GM19324 (cell line): ENCODE results near the gene PAQR7.
A peak's percentile ranks its signal among the peaks of the same experiment; 100 is the strongest.

ENCODE experiments used
- ATAC-seq: cut with Tn5 transposase; IDR thresholded peaks from one replicate; pipeline ENCODE4 v1.9.1; 2021; ENCODE audit warnings: mild to moderate bottlenecking, moderate library complexity; ENCODE audit not compliant: unreplicated experiment, low FRiP score

PAQR7 gene

GRCh38 chr1:25904943-25905679, 29.6 kb upstream of the PAQR7 start:
- peak; percentile 84 for ATAC-seq

GRCh38 chr1:25903986-25904385, 28.5 kb upstream of the PAQR7 start:
- ATAC-seq: no peak

- ATAC-seq: no peak
Measured at GRCh38 chr1:25902462-25902861, 27.0 kb upstream of the PAQR7 start.

- no peak for ATAC-seq
Measured at GRCh38 chr1:25900219-25900618, 24.7 kb upstream of the PAQR7 start.

- no peak for ATAC-seq
Measured at GRCh38 chr1:25899792-25900191, 24.3 kb upstream of the PAQR7 start.

- ATAC-seq: no peak
Measured at GRCh38 chr1:25898223-25899015, 22.9 kb upstream of the PAQR7 start.

GRCh38 chr1:25897754-25898153, 22.2 kb upstream of the PAQR7 start:
- ATAC-seq: no peak

DNA sequence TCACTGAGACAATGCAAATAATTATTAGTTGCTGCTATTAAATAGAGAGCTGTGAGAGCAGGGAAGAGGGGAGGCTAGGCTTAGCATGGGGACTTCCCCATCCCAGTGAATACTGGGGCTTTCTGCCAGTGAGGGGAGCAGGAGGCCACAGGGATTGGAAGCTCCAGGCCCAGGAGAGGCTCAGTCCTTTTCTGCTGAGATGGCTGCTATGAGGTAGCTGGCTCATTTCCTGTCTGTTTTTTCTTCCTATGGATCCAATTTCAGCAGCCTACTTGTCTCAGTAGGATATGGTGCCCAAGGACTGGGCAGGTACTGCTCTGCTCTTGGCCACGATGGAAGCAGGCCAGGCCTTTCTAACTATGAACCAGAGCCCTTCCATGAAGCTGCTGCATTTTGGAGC, 20.8 kb upstream of the PAQR7 start:
- no peak for ATAC-seq

GRCh38 chr1:25895365-25895990, 20.0 kb upstream of the PAQR7 start:
- peak; percentile 75 for ATAC-seq

- ATAC-seq: no peak
Measured at GRCh38 chr1:25893116-25893515, 17.6 kb upstream of the PAQR7 start.

- ATAC-seq: no peak
Measured at GRCh38 chr1:25891606-25892005, 16.1 kb upstream of the PAQR7 start.

DNA sequence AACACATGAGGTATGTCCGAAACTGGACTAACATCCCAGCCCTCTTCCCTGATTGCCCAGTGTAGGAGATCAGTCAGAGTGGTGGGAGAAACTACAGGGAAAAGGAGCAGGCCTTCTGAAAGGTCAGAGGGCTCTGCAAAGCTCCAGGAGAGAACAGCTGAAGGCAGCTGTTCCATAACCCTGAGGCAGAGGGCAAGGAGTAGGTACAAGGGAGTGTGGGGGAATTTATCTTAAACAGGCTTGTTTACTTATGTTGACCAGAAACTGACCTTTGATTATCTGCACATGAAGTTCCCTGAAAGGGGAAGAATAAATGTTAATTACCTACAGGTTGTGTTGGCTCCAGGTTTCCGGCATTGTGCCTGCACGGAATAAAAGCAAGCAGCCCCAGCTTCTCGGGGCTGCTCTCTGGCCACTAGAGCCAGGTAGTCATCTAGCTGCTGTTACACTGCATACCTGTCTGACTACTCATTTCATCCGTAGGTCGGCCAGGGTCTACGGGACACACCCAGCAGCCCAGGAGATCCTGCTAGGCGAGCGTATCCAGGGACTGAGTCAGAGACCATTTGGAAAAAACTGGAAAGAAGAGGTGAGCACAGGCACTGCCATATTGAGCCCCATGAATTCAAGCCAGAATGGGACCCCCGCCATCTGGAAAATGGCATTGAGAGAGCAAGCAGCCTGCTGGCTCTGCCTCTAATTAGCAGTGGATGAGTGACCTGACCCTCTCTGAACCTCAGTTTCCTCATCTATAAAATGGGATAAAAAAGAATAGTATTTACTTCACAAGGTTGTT, 14.9 kb upstream of the PAQR7 start:
- ATAC-seq: no peak

DNA sequence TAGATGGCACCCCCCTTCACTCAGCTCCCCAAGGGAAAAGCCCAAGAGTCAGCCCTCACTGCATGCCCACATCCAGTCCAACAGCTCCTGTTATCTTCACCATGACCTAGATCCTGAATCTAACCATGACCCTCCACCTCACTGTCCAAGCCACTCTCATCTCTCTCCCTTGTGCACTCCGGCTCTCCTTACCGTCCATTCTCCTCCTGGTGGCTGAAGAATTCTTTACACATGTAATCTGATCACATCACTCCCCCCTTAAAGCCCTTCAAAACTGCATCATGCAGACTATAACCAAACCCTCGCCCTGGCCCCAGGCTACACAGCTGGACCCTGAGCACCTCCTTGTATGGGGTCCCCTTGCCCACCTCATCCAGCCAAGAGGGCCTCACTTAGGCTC, 14.0 kb upstream of the PAQR7 start:
- ATAC-seq: no peak

GRCh38 chr1:25888426-25888987, 13.0 kb upstream of the PAQR7 start:
- no peak for ATAC-seq

GRCh38 chr1:25885602-25886001, 10.1 kb upstream of the PAQR7 start:
- no peak for ATAC-seq

DNA sequence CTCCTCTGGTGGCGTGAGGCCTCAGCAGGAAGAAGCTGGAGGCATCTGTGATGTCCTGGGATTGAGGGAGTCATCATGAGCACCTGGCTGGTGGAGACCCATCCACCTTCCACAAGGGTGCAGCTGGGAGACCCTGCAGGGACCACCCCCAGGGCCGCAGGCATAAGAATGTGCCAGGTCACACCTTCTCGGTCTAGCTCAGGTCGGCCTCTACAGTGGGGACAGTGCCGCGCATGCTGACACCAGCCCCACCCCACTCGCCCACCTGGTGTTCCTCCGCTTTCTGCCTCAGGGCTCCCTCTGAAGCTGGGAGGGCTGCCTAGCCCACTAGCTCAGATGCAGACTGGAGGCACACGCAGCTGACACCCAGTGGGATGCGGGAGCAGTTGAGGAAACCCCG, 5.8 kb upstream of the PAQR7 start:
- no peak for ATAC-seq

GRCh38 chr1:25880518-25880917, 5.0 kb upstream of the PAQR7 start:
- ATAC-seq: no peak

DNA sequence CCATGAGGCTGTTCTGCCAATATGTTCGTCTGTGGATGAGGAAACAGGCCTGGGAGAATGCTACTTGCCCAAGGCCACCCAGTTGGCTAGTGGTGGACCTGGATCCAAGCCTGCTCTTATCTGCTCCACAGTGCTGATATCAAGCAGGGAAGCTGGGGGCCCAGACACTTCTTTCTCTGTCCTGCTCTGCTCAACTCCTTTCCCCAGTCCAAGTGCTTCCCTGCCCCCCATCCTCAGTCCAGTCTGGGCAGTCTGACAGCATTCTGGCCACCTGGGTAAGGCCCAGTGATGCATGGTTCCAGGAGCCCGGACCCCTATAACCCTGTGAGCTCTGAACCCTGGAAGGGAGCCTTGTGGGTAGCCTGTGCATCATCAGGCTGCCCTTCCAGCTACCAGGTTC, 4.2 kb upstream of the PAQR7 start:
- no peak for ATAC-seq

DNA sequence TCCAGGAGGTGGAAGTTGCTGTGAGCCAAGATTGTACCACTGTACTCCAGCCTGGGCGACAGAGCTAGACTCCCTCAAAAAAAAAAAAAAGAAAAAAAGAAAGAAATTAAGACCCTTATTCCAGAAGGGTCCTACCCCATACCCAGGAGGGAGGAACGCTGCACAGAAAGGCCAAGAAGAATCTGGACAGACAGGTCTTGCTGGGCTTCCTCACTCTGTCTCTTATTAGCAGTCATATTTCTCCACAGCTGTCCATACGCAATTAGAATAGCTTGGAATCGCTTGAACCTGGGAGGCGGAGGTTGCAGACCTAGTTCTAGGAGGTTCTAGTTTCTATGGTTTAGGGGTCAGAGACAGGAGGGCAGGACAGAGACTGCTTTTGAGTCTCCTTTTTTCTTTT, 3.2 kb upstream of the PAQR7 start:
- no peak for ATAC-seq

DNA sequence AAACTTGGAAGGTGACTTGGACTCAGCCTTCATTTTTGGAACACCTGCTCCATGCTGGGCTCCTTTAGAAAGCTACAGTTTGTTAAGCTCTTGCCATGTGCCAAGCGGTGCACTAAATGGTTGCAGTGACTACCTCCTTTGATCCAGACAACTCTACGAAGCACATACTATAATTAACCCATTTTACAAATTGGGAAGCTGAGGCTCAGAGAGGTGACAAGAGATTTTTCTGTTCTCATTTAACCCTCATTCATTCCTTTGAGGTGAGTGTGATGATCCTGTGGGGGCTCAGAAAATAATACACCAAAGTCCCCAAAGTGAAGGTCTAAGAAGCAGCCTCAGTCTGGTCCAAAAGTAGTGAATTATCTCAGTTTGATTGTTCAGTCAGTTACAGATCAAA, 1.6 kb upstream of the PAQR7 start:
- no peak for ATAC-seq

- ATAC-seq: no peak
Measured at GRCh38 chr1:25876693-25877077, 1.2 kb upstream of the PAQR7 start.
